SK-N-SH (cell line): ENCODE results near the gene ARHGAP15. TPM values are rescaled to one million over a fixed set of nuclear protein-coding genes. Genes with fewer than 3 reads are reported as not detected.

Experiments used
- CTCF ChIA-PET: fragments of 300-600, 350-600 bp; formaldehyde crosslinking; extraction: SDS; loops from one replicate; lab custom pipeline; 2021; lab: Yijun Ruan, JAX
- POLR2A ChIA-PET: fragments of 350-600 bp; sonication (Branson Sonifier 250); formaldehyde crosslinking; extraction: SDS; loops from one replicate; lab custom pipeline; 2020; ENCODE audit warnings: antibody characterized with exemption, inconsistent platforms; lab: Yijun Ruan, JAX
- DNase-seq: peaks from one replicate; pipeline ENCODE4 v3.0.0; 2012
- H2AFZ ChIP-seq: fragments of 200-600 bp; sonication (generic); 2 replicates; pipeline ENCODE4 v1.8.1; 2016; ENCODE audit warnings: antibody characterized with exemption, mild to moderate bottlenecking, low read depth
- H3F3A ChIP-seq: fragments of 200-600 bp; sonication (generic); replicated peaks from 2 replicates; pipeline ENCODE3; 2016; ENCODE audit warnings: antibody characterized with exemption, mild to moderate bottlenecking; ENCODE audit not compliant: insufficient read depth
- H3K27ac ChIP-seq, 2 experiments: fragments of 200-500 bp in 1 of 2; fragments of 200-600 bp in 1 of 2; sonication (Bioruptor generic) in 1 of 2; sonication (generic), shearing (Covaris generic) in 1 of 2; 2 replicates each; pipeline versions ENCODE4 v1.5.1 to v1.6.1; 2014 to 2016; ENCODE audit warnings: low read depth in 2 of 2, inconsistent platforms in 1 of 2, low read length in 1 of 2, mild to moderate bottlenecking in 1 of 2, mixed read lengths in 1 of 2
- H3K27me3 ChIP-seq: fragments of 200-600 bp; sonication (generic), shearing (Covaris generic); 2 replicates; pipeline ENCODE4 v1.6.1; 2016; ENCODE audit warnings: mixed run types; ENCODE audit not compliant: insufficient read depth
- H3K36me3 ChIP-seq, 2 experiments: fragments of 200-500 bp in 1 of 2; fragments of 200-600 bp in 1 of 2; sonication (Bioruptor generic) in 1 of 2; sonication (generic) in 1 of 2; replicated peaks in 1 of 2; 2 replicates each; pipeline versions ENCODE3 to v1.5.1; 2014 to 2016; ENCODE audit warnings: low read length in 1 of 2, mild to moderate bottlenecking in 1 of 2; ENCODE audit not compliant: insufficient read depth in 2 of 2, control insufficient read depth in 1 of 2
- H3K4me1 ChIP-seq, 2 experiments: fragments of 200-500 bp in 1 of 2; fragments of 200-600 bp in 1 of 2; sonication (Bioruptor generic) in 1 of 2; sonication (generic), shearing (Covaris generic) in 1 of 2; 2 replicates each; pipeline versions ENCODE4 v1.5.1 to v1.6.1; 2014 to 2016; ENCODE audit warnings: low read depth in 1 of 2, low read length in 1 of 2, mixed run types in 1 of 2; ENCODE audit not compliant: insufficient read depth in 2 of 2, control insufficient read depth in 1 of 2
- H3K4me2 ChIP-seq: fragments of 200-600 bp; sonication (generic), shearing (Covaris generic); 2 replicates; pipeline ENCODE4 v1.6.1; 2017; ENCODE audit warnings: mixed run types
- H3K4me3 ChIP-seq, 2 experiments: fragments of 200-500 bp in 1 of 2; fragments of 200-600 bp in 1 of 2; sonication (Bioruptor generic) in 1 of 2; sonication (generic), shearing (Covaris generic) in 1 of 2; 2 replicates each; pipeline versions ENCODE4 v1.5.1 to v1.8.1; 2014 to 2016; ENCODE audit warnings: low read depth in 2 of 2, inconsistent platforms in 1 of 2, low read length in 1 of 2, mild to moderate bottlenecking in 1 of 2, mixed read lengths in 1 of 2, moderate library complexity in 1 of 2
- H3K79me2 ChIP-seq: fragments of 200-600 bp; sonication (generic); 2 replicates; pipeline ENCODE4 v1.8.1; 2017; ENCODE audit warnings: mild to moderate bottlenecking; ENCODE audit not compliant: insufficient read depth
- H3K9ac ChIP-seq: fragments of 200-600 bp; sonication (generic); 2 replicates; pipeline ENCODE4 v1.6.1; 2017; ENCODE audit warnings: mixed run types
- H3K9me2 ChIP-seq: fragments of 200-600 bp; sonication (generic); 2 replicates; pipeline ENCODE4 v1.6.1; 2017; ENCODE audit warnings: mixed run types
- H3K9me3 ChIP-seq: fragments of 200-600 bp; sonication (generic); 2 replicates; pipeline ENCODE4 v1.6.1; 2017; ENCODE audit warnings: mixed run types, mild to moderate bottlenecking, moderate library complexity
- H4K20me1 ChIP-seq: fragments of 200-600 bp; sonication (generic); 2 replicates; pipeline ENCODE4 v1.6.1; 2017; ENCODE audit warnings: mild to moderate bottlenecking, mixed run types; ENCODE audit not compliant: insufficient read depth
- EP300 ChIP-seq, 2 experiments: IDR thresholded peaks; 2 replicates each; pipeline versions ENCODE4 v1.4.0 to v1.6.1; 2012; ENCODE audit warnings: borderline replicate concordance in 1 of 2, low read depth in 1 of 2, low read length in 1 of 2
- FOXJ3 ChIP-seq: sonication (generic); formaldehyde crosslinking; IDR thresholded peaks from 2 replicates; pipeline ENCODE4 v1.5.1; 2020; ENCODE audit warnings: mild to moderate bottlenecking, missing genetic modification reagents
- FOXM1 ChIP-seq: IDR thresholded peaks from 2 replicates; pipeline ENCODE4 v1.4.0; 2012; ENCODE audit warnings: low read depth, mild to moderate bottlenecking
- GATA2 ChIP-seq: sonication (generic); formaldehyde crosslinking; IDR thresholded peaks from 2 replicates; pipeline ENCODE4 v1.5.0; 2020; ENCODE audit warnings: mild to moderate bottlenecking, missing genetic modification reagents
- JUND ChIP-seq: IDR thresholded peaks from 2 replicates; pipeline ENCODE4 v1.4.0; 2012
- NRF1 ChIP-seq: IDR thresholded peaks from 2 replicates; pipeline ENCODE4 v1.6.1; 2012; ENCODE audit warnings: low read depth, mild to moderate bottlenecking, low read length
- RAD21 ChIP-seq: IDR thresholded peaks from 2 replicates; pipeline ENCODE4 v1.6.1; 2012; ENCODE audit warnings: mild to moderate bottlenecking, low read length
- RFX5 ChIP-seq: IDR thresholded peaks from 2 replicates; pipeline ENCODE4 v1.6.1; 2012; ENCODE audit warnings: mild to moderate bottlenecking, improper control_type of control experiment, low read length
- RXRA ChIP-seq: IDR thresholded peaks from 2 replicates; pipeline ENCODE4 v1.4.0; 2012; ENCODE audit warnings: low read depth, mild to moderate bottlenecking, borderline replicate concordance
- SIN3A ChIP-seq: IDR thresholded peaks from 2 replicates; pipeline ENCODE4 v1.6.1; 2012; ENCODE audit warnings: low read depth, mild to moderate bottlenecking, low read length, moderate library complexity, borderline replicate concordance
- TEAD4 ChIP-seq: IDR thresholded peaks from 2 replicates; pipeline ENCODE4 v1.4.0; 2012; ENCODE audit warnings: mild to moderate bottlenecking, borderline replicate concordance; ENCODE audit not compliant: insufficient read depth
- YY1 ChIP-seq: IDR thresholded peaks from 2 replicates; pipeline ENCODE4 v1.4.0; 2012; ENCODE audit warnings: low read depth, mild to moderate bottlenecking
- WGBS: methylation state at CpG from one replicate; pipeline ENCODE4 v1.1.6; 2017; ENCODE audit warnings: low lambda C conversion rate; 5-methylcytosine and 5-hydroxymethylcytosine counted together
- polyA plus RNA-seq, 3 experiments: library from polyadenylated mRNA; depleted of rRNA; stranded (reverse); fragments of >200 nt; gene quantifications; 2 replicates each; pipeline ENCODE4 v1.2.3, GENCODE V29; 2012
- TF ChIP-seq, protein P1 (sequence below): IDR thresholded peaks from 2 replicates; pipeline ENCODE4 v1.4.0; 2012; ENCODE audit warnings: low read depth
- TF ChIP-seq, protein P2 (sequence below): IDR thresholded peaks from 2 replicates; pipeline ENCODE4 v1.6.1; 2012; ENCODE audit warnings: mild to moderate bottlenecking, low read depth, low read length, moderate library complexity
- TF ChIP-seq, protein P3 (sequence below): IDR thresholded peaks from 2 replicates; pipeline ENCODE4 v1.4.0; 2012; ENCODE audit warnings: low read depth, borderline replicate concordance
- TF ChIP-seq, protein P4 (sequence below): fragments of 150-350 bp; IDR thresholded peaks from 2 replicates; pipeline ENCODE4 v1.6.1; 2016; ENCODE audit warnings: mild to moderate bottlenecking, low read depth, low read length

The ARHGAP15 gene
- polyA plus RNA-seq, 1 of the 3 experiments (the other 2 are of a cell fraction) = not detected

DNA sequence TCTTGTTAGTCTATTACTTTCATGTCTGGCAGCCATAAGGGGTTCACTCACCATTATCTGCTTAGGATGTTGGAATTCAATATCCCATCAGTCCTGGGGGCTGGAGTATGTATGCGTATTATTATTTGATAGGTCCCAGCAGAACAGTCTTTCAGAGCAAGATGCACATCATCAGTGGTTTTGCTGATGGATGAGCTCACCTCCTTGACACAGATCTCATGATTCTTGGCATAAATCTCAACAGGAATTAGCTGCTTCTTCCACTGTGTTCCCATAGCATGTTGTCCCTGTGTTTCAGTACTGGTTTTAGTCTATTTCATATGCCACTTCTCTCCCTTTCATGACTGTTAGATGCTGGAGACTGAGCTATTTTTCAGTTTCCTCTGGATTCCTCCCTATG is 442.5 kb downstream of the ARHGAP15 start:
- H3K4me3 ChIP-seq = no peak overlapping the region
- CTCF ChIA-PET = no interaction called here
- no peak overlapping the region for H3K27ac ChIP-seq
- H3K9ac ChIP-seq = no peak overlapping the region
- H3K9me2 ChIP-seq = no peaks in the 10 kb centered on the region
- H3K36me3 ChIP-seq = no peaks in the 10 kb centered on the region
- TF ChIP-seq RFX5 (no peak), EP300 (IDR thresholded peaks at IDR 0.05; ENCODE audit: borderline replicate concordance in 1 of 2, low read depth in 1 of 2, low read length in 1 of 2) (no peak), TEAD4 (no peak), FOXJ3 (CRISPR knock-in tag) (no peak), RAD21 (no peak), GATA2 (CRISPR knock-in tag) (no peak), SIN3A (no peak), FOXM1 (no peak), NRF1 (no peak)
- TF ChIP-seq, protein P1, sequence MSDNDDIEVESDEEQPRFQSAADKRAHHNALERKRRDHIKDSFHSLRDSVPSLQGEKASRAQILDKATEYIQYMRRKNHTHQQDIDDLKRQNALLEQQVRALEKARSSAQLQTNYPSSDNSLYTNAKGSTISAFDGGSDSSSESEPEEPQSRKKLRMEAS = no peak
- TF ChIP-seq, protein P2, sequence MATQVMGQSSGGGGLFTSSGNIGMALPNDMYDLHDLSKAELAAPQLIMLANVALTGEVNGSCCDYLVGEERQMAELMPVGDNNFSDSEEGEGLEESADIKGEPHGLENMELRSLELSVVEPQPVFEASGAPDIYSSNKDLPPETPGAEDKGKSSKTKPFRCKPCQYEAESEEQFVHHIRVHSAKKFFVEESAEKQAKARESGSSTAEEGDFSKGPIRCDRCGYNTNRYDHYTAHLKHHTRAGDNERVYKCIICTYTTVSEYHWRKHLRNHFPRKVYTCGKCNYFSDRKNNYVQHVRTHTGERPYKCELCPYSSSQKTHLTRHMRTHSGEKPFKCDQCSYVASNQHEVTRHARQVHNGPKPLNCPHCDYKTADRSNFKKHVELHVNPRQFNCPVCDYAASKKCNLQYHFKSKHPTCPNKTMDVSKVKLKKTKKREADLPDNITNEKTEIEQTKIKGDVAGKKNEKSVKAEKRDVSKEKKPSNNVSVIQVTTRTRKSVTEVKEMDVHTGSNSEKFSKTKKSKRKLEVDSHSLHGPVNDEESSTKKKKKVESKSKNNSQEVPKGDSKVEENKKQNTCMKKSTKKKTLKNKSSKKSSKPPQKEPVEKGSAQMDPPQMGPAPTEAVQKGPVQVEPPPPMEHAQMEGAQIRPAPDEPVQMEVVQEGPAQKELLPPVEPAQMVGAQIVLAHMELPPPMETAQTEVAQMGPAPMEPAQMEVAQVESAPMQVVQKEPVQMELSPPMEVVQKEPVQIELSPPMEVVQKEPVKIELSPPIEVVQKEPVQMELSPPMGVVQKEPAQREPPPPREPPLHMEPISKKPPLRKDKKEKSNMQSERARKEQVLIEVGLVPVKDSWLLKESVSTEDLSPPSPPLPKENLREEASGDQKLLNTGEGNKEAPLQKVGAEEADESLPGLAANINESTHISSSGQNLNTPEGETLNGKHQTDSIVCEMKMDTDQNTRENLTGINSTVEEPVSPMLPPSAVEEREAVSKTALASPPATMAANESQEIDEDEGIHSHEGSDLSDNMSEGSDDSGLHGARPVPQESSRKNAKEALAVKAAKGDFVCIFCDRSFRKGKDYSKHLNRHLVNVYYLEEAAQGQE = no peak
- TF ChIP-seq, protein P3, sequence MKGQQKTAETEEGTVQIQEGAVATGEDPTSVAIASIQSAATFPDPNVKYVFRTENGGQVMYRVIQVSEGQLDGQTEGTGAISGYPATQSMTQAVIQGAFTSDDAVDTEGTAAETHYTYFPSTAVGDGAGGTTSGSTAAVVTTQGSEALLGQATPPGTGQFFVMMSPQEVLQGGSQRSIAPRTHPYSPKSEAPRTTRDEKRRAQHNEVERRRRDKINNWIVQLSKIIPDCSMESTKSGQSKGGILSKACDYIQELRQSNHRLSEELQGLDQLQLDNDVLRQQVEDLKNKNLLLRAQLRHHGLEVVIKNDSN = no peak
- POLR2A ChIA-PET = no interaction called here
- no peaks in the 10 kb centered on the region for H3K79me2 ChIP-seq
- no peak overlapping the region for H2AFZ ChIP-seq
- no peaks in the 10 kb centered on the region for H3K9me3 ChIP-seq
- H3K4me1 ChIP-seq = no peaks in the 10 kb centered on the region
- DNase-seq = no peak
- no peaks in the 10 kb centered on the region for H3F3A ChIP-seq
- no peaks in the 10 kb centered on the region for H3K27me3 ChIP-seq
- H3K4me2 ChIP-seq = no peak overlapping the region
- H4K20me1 ChIP-seq = no peaks in the 10 kb centered on the region
- WGBS = 91% methylated on average over 1 of the region's 1 CpG

DNA sequence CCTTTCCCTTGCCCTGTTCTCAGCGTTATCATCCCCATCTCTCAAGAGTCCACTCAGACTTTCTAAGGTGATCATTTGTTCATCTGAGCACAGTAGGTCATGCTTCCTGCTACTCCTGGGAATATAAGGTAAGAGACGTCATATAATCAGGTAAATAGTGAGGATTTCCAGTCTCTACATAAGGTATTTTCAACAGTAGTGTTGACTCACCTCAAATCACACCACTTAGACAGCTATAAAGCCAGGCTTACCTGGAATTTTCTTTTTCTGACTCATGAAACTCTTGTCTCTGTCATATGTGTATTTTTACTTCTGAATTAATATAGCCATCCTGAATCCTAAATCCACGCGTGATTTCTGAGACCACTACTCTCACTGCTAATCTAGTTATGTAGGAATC is 443.2 kb downstream of the ARHGAP15 start:
- Histone ChIP-seq H3K36me3 (no peaks in the 10 kb centered on the region), H3F3A (no peaks in the 10 kb centered on the region), H4K20me1 (no peaks in the 10 kb centered on the region), H3K9me2 (no peaks in the 10 kb centered on the region), H3K4me3 (no peak overlapping the region), H3K27me3 (no peaks in the 10 kb centered on the region), H3K27ac (no peak overlapping the region), H3K9me3 (no peaks in the 10 kb centered on the region), H3K9ac (no peak overlapping the region)
- no peak for DNase-seq
- CTCF ChIA-PET = no interaction called here
- POLR2A ChIA-PET = no interaction called here
- no peak for TF ChIP-seq YY1
- TF ChIP-seq RXRA = no peak
- TF ChIP-seq NRF1 = no peak
- TF ChIP-seq JUND = no peak
- TF ChIP-seq, protein P4, sequence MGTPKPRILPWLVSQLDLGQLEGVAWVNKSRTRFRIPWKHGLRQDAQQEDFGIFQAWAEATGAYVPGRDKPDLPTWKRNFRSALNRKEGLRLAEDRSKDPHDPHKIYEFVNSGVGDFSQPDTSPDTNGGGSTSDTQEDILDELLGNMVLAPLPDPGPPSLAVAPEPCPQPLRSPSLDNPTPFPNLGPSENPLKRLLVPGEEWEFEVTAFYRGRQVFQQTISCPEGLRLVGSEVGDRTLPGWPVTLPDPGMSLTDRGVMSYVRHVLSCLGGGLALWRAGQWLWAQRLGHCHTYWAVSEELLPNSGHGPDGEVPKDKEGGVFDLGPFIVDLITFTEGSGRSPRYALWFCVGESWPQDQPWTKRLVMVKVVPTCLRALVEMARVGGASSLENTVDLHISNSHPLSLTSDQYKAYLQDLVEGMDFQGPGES = no peak
- TF ChIP-seq, all 33 proteins: peak for 0
- 67% methylated on average over 4 of the region's 4 CpGs for WGBS
- H2AFZ ChIP-seq = no peak overlapping the region
- H3K4me2 ChIP-seq = no peak overlapping the region
- H3K4me1 ChIP-seq = no peaks in the 10 kb centered on the region
- no peaks in the 10 kb centered on the region for H3K79me2 ChIP-seq
